ENCODE results near the gene PACSIN2. TPM values are rescaled to one million over a fixed set of nuclear protein-coding genes. Genes with fewer than 3 reads are reported as not detected.

Gene PACSIN2
- total RNA-seq, 2 experiments from 2014 or later = 33.5 to 35.7 TPM

- POLR2A ChIA-PET = interaction anchor here (1.4 kb wide), 1 partner anchor 24 kb away, joined by 4 read pairs; no protein-coding TSS in a partner anchor
- Mint-ChIP-seq H3K4me3 (no peak overlapping the region), H3K36me3 (ENCODE audit: low read depth) (peaks cover 13% of the 10 kb centered on the region), H3K27ac (no peak overlapping the region), H3K9me3 (peaks cover 6% of the 10 kb centered on the region), H3K4me1 (ENCODE audit: low read depth) (peaks cover 10% of the 10 kb centered on the region), H3K27me3 (no peaks in the 10 kb centered on the region)
- DNase-seq (no peak), ATAC-seq (no peak)
- TF ChIP-seq, protein P1, sequence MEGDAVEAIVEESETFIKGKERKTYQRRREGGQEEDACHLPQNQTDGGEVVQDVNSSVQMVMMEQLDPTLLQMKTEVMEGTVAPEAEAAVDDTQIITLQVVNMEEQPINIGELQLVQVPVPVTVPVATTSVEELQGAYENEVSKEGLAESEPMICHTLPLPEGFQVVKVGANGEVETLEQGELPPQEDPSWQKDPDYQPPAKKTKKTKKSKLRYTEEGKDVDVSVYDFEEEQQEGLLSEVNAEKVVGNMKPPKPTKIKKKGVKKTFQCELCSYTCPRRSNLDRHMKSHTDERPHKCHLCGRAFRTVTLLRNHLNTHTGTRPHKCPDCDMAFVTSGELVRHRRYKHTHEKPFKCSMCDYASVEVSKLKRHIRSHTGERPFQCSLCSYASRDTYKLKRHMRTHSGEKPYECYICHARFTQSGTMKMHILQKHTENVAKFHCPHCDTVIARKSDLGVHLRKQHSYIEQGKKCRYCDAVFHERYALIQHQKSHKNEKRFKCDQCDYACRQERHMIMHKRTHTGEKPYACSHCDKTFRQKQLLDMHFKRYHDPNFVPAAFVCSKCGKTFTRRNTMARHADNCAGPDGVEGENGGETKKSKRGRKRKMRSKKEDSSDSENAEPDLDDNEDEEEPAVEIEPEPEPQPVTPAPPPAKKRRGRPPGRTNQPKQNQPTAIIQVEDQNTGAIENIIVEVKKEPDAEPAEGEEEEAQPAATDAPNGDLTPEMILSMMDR (IDR thresholded peaks at IDR 0.05) = no peak
- CTCF ChIA-PET = no interaction called here
- intact Hi-C loops (cut with micrococcal nuclease) = no loop called here
These were observed 145.5 kb downstream of the PACSIN2 start for GRCh38 chr22:42869463-42869862.

GRCh38 chr22:42868751-42869251, 146.1 kb downstream of the PACSIN2 start:
- H3K9me3 Mint-ChIP-seq = peaks cover 6% of the 10 kb centered on the region
- TF ChIP-seq, protein P1 (IDR thresholded peaks at IDR 0.05) = no peak
- CTCF ChIA-PET = interaction anchor here (1.2 to 2.8 kb wide), 5 partner anchors 11 to 191 kb away, joined by 3 to 26 read pairs (median 6); partner anchors contain the start of gene ARFGAP3
- POLR2A ChIA-PET = interaction anchor here (1.0 kb wide), 1 partner anchor 8 kb away, joined by 3 read pairs; no protein-coding TSS in a partner anchor
- H3K4me1 Mint-ChIP-seq (ENCODE audit: low read depth) = peaks cover 12% of the 10 kb centered on the region
- H3K27me3 Mint-ChIP-seq = no peaks in the 10 kb centered on the region
- H3K36me3 Mint-ChIP-seq (ENCODE audit: low read depth) = peaks cover 10% of the 10 kb centered on the region
- DNase-seq = no peak
- H3K27ac Mint-ChIP-seq = no peak overlapping the region
- intact Hi-C loops (cut with micrococcal nuclease) = no loop called here
- H3K4me3 Mint-ChIP-seq = no peak overlapping the region
- no peak for ATAC-seq

GRCh38 chr22:42866100-42866499, 148.8 kb downstream of the PACSIN2 start:
- H3K4me1 Mint-ChIP-seq (ENCODE audit: low read depth) = peaks cover 25% of the 10 kb centered on the region
- peaks cover 21% of the 10 kb centered on the region for H3K36me3 Mint-ChIP-seq (ENCODE audit: low read depth)
- no peak for DNase-seq
- H3K27ac Mint-ChIP-seq = no peak overlapping the region
- TF ChIP-seq, protein P1 (IDR thresholded peaks at IDR 0.05) = no peak
- ChIA-PET CTCF (interaction anchor here (2.1 to 2.8 kb wide), 4 partner anchors 9 to 167 kb away, joined by 7 to 26 read pairs (median 14); partner anchors contain the start of gene ARFGAP3), POLR2A (no interaction called here)
- no peak overlapping the region for H3K4me3 Mint-ChIP-seq
- no peaks in the 10 kb centered on the region for H3K27me3 Mint-ChIP-seq
- H3K9me3 Mint-ChIP-seq = peaks cover 16% of the 10 kb centered on the region
- intact Hi-C loops (cut with micrococcal nuclease) = no loop called here
- ATAC-seq = no peak

- ChIA-PET CTCF (no interaction called here), POLR2A (no interaction called here)
- intact Hi-C loops (cut with micrococcal nuclease) = no loop called here
- ATAC-seq = no peak
- no peak overlapping the region for H3K4me3 Mint-ChIP-seq
- peaks cover 25% of the 10 kb centered on the region for H3K4me1 Mint-ChIP-seq (ENCODE audit: low read depth)
- peaks cover 16% of the 10 kb centered on the region for H3K9me3 Mint-ChIP-seq
- no peak overlapping the region for H3K27ac Mint-ChIP-seq
- peaks cover 21% of the 10 kb centered on the region for H3K36me3 Mint-ChIP-seq (ENCODE audit: low read depth)
- TF ChIP-seq, protein P1 (IDR thresholded peaks at IDR 0.05) = no peak
- DNase-seq = no peak
- no peaks in the 10 kb centered on the region for H3K27me3 Mint-ChIP-seq
These were observed 149.4 kb downstream of the PACSIN2 start for GRCh38 chr22:42865536-42865935.

GRCh38 chr22:42863349-42863961, 151.5 kb downstream of the PACSIN2 start:
- H3K9me3 Mint-ChIP-seq = peaks cover 16% of the 10 kb centered on the region
- CTCF ChIA-PET = no interaction called here

More at GRCh38 chr22:42863349-42863961, 151.5 kb downstream of the PACSIN2 start:
- TF ChIP-seq, protein P1 (IDR thresholded peaks at IDR 0.05) = no peak
- Mint-ChIP-seq H3K4me1 (ENCODE audit: low read depth) (peaks cover 25% of the 10 kb centered on the region), H3K4me3 (no peak overlapping the region), H3K27ac (peak overlapping the region; percentile 60), H3K36me3 (ENCODE audit: low read depth) (peaks cover 21% of the 10 kb centered on the region), H3K27me3 (no peaks in the 10 kb centered on the region)
- peak; percentile 79 for DNase-seq
- POLR2A ChIA-PET = no interaction called here
- ATAC-seq = peak; percentile 71
- intact Hi-C loops (cut with micrococcal nuclease) = loop anchor here (1.0 kb wide), 1 partner anchor 102 kb away; no protein-coding TSS in a partner anchor
